Measurements from ENCODE around the gene FARS2.

The FARS2 gene

GRCh38 chr6:5674721-5675120 lies 413.4 kb downstream of the FARS2 start:
- no peak for TF ChIP-seq CTCF (IDR thresholded peaks at IDR 0.05; ENCODE audit: low read length, missing control alignments)
- no peak overlapping the region for H3K4me3 ChIP-seq (replicated peaks; ENCODE audit: low read depth, low read length)
- no peak for DNase-seq (ENCODE audit: low read depth)

- TF ChIP-seq CTCF (IDR thresholded peaks at IDR 0.05; ENCODE audit: low read length, missing control alignments) = no peak
- no peak for DNase-seq (ENCODE audit: low read depth)
Measured at GRCh38 chr6:5676701-5677100, 415.4 kb downstream of the FARS2 start.

GRCh38 chr6:5677219-5678000 lies 416.1 kb downstream of the FARS2 start:
- H3K4me3 ChIP-seq (replicated peaks; ENCODE audit: low read depth, low read length) = no peak overlapping the region
- DNase-seq (ENCODE audit: low read depth) = no peak
- TF ChIP-seq CTCF (IDR thresholded peaks at IDR 0.05; ENCODE audit: low read length, missing control alignments) = no peak

More at GRCh38 chr6:5676701-5677100, 415.4 kb downstream of the FARS2 start:
- H3K4me3 ChIP-seq (replicated peaks; ENCODE audit: low read depth, low read length) = no peak overlapping the region

GRCh38 chr6:5679270-5679669 lies 418.0 kb downstream of the FARS2 start:
- no peak overlapping the region for H3K4me3 ChIP-seq (replicated peaks; ENCODE audit: low read depth, low read length)
- TF ChIP-seq CTCF (IDR thresholded peaks at IDR 0.05; ENCODE audit: low read length, missing control alignments) = no peak
- DNase-seq (ENCODE audit: low read depth) = no peak

GRCh38 chr6:5679691-5680090 lies 418.4 kb downstream of the FARS2 start:
- TF ChIP-seq CTCF (IDR thresholded peaks at IDR 0.05; ENCODE audit: low read length, missing control alignments) = no peak
- no peak for DNase-seq (ENCODE audit: low read depth)
- H3K4me3 ChIP-seq (replicated peaks; ENCODE audit: low read depth, low read length) = no peak overlapping the region

- no peak overlapping the region for H3K4me3 ChIP-seq (replicated peaks; ENCODE audit: low read depth, low read length)
- no peak for TF ChIP-seq CTCF (IDR thresholded peaks at IDR 0.05; ENCODE audit: low read length, missing control alignments)
- no peak for DNase-seq (ENCODE audit: low read depth)
Measured at GRCh38 chr6:5680095-5680494, 418.8 kb downstream of the FARS2 start.

- H3K4me3 ChIP-seq (replicated peaks; ENCODE audit: low read depth, low read length) = no peak overlapping the region
- DNase-seq (ENCODE audit: low read depth) = no peak
- TF ChIP-seq CTCF (IDR thresholded peaks at IDR 0.05; ENCODE audit: low read length, missing control alignments) = no peak
Measured at GRCh38 chr6:5681480-5681879, 420.2 kb downstream of the FARS2 start.

All from fibroblast of pulmonary artery (primary cell).